GM12865 (cell line): Measurements from ENCODE around the gene ING3.

ENCODE experiments used
- DNase-seq: peaks from one replicate; pipeline ENCODE4 v3.0.0; 2010; ENCODE audit warnings: low read depth
- H3K4me3 ChIP-seq: 2 replicates; pipeline ENCODE4 v1.5.1; 2011; ENCODE audit warnings: mild to moderate bottlenecking, low read depth, low read length, control low read depth
- CTCF ChIP-seq: IDR thresholded peaks from 2 replicates; pipeline ENCODE4 v1.5.1; 2011; ENCODE audit warnings: low read length, control low read depth, low read depth, inconsistent platforms; ENCODE audit not compliant: insufficient read depth; ENCODE audit errors: missing control alignments

The ING3 gene

DNA sequence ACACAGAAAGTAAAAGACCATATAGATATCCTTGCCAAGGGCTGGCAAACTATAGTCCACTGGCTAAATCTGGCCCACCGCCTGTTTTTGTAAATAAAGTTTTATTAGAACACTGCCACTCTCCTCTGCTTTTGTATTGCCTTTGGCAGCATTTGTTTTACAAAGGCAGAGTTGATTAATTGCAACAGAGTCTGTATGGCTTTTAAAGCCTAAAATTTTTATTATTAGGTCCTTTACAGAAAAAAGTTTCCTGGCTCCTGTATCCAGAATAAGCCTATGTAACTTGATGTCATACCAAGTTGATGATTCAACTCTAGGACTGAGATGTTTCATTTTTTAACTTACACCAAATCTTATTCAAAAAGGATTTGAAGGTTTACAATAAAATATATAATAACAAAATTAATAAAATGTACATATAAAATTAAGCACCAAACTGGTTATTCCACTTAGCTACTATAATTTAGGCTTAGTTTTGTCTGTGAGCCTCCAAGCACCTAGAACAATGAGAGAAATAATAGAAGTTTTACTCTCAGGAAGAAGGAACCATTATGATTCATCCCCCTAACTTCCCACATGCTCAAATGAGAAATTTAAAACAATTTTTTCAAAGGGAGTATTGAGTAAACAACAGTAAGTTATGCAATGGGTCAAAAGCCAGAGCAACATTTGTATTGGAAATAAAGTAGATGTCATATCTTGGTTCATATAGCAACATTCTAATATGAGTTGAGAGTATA lies 69.8 kb downstream of the ING3 start:
- TF ChIP-seq CTCF = no peak
- DNase-seq = no peak

GRCh38 chr7:121020989-121021969 lies 70.7 kb downstream of the ING3 start:
- no peak for DNase-seq
- no peak overlapping the region for H3K4me3 ChIP-seq
- TF ChIP-seq CTCF = no peak

More for the DNA sequence above, 69.8 kb downstream of the ING3 start:
- no peak overlapping the region for H3K4me3 ChIP-seq

- H3K4me3 ChIP-seq = no peak overlapping the region
- no peak for TF ChIP-seq CTCF
- no peak for DNase-seq
These were observed 72.6 kb downstream of the ING3 start for GRCh38 chr7:121023194-121023593.

GRCh38 chr7:121023683-121024511 lies 73.3 kb downstream of the ING3 start:
- no peak overlapping the region for H3K4me3 ChIP-seq
- no peak for TF ChIP-seq CTCF
- DNase-seq = no peak

DNA sequence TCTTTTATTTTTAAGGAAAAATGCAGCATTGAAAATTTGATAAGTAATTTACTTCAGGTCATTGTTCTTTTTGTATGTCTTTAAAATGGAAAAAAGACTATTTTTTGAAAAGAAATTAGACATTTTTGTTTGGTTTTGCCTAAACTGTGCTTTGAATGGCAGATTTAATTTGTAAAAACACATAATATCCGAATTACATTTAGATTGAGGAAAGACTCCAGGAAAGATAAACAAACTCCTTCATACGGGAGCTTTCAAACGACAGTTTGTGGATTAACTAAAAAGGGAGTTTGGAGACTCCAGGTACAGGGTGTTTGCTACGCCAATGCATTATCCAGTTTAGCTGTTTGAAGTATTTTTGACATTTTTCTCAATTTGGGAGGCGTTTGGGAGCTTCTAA lies 74.0 kb downstream of the ING3 start:
- no peak for TF ChIP-seq CTCF
- DNase-seq = no peak
- H3K4me3 ChIP-seq = no peak overlapping the region

GRCh38 chr7:121026159-121026558 lies 75.6 kb downstream of the ING3 start:
- no peak for TF ChIP-seq CTCF
- no peak overlapping the region for H3K4me3 ChIP-seq
- DNase-seq = no peak
